Tibial nerve (tissue), 4 donors: ENCODE measurements around the gene LHFPL3.

Experiments
- EP300 ChIP-seq, 2 donors: sonication (generic); formaldehyde crosslinking; IDR thresholded peaks; one replicate each; pipeline ENCODE4 v1.6.1; 2017; ENCODE audit warnings: antibody characterized with exemption in 2 of 2, mild to moderate bottlenecking in 1 of 2
- POLR2A ChIP-seq, 2 donors: fragments of 450-650 bp; IDR thresholded peaks; one replicate each; pipeline ENCODE4 v1.6.1; 2017; ENCODE audit warnings: antibody characterized with exemption in 2 of 2, mild to moderate bottlenecking in 2 of 2, moderate library complexity in 2 of 2
- TF ChIP-seq, protein P1 (sequence below), 5 experiments: fragments of 200-600 bp in 3 of 5; fragments of 450-650 bp in 2 of 5; sonication (generic) in 3 of 5; IDR thresholded peaks; one replicate each; pipeline ENCODE4 v1.5.1; 2016 to 2019; ENCODE audit warnings: antibody characterized with exemption in 5 of 5, mild to moderate bottlenecking in 3 of 5, moderate library complexity in 2 of 5

DNA sequence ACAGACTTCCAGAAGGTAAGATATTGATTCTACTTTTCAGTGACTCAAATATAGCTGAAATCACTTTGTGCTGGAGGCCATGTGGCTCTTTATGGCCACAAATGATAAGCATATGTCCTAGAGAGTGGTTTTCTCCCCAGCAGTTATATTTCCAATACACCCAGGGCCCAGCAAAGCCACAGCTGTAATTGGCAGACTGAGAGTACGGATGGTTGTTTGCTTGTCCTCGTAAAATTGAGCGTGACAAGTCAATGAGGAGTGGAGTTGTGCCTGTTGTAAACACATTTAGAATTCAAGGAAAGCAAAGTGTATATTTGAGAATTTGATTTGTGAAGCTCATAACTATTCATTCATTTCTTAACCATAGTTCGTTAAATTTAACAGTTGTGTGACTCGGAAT, 201.8 kb downstream of the LHFPL3 start:
- TF ChIP-seq, protein P1, sequence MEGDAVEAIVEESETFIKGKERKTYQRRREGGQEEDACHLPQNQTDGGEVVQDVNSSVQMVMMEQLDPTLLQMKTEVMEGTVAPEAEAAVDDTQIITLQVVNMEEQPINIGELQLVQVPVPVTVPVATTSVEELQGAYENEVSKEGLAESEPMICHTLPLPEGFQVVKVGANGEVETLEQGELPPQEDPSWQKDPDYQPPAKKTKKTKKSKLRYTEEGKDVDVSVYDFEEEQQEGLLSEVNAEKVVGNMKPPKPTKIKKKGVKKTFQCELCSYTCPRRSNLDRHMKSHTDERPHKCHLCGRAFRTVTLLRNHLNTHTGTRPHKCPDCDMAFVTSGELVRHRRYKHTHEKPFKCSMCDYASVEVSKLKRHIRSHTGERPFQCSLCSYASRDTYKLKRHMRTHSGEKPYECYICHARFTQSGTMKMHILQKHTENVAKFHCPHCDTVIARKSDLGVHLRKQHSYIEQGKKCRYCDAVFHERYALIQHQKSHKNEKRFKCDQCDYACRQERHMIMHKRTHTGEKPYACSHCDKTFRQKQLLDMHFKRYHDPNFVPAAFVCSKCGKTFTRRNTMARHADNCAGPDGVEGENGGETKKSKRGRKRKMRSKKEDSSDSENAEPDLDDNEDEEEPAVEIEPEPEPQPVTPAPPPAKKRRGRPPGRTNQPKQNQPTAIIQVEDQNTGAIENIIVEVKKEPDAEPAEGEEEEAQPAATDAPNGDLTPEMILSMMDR (IDR thresholded peaks at IDR 0.05): no peak
- no peak for TF ChIP-seq EP300 (IDR thresholded peaks at IDR 0.05)
- no peak for TF ChIP-seq POLR2A (IDR thresholded peaks at IDR 0.05)
